Muscle of arm (tissue), 12 donors: Measurements from ENCODE around the gene CUTA. TPM values are rescaled to one million over a fixed set of nuclear protein-coding genes. Genes with fewer than 3 reads are reported as not detected.
"Not testable (repeated sequence)": the region's sequence is repeated elsewhere in the genome, so short reads cannot be mapped to it uniquely, and the experiment has no call there.

Experiments used
- DNase-seq: peaks from one replicate; pipeline ENCODE4 v3.0.0-alpha.2; 2013
- polyA plus RNA-seq, 12 donors: library from polyadenylated mRNA; unstranded; fragments of 120-200 nt; gene quantifications; one replicate each; pipeline ENCODE4 v1.2.1, GENCODE V29; 2013; ENCODE audit not compliant: insufficient read length in 12 of 12

CUTA gene
- polyA plus RNA-seq, 12 donors = 106 to 145 (median 118) TPM; not detected in 1

DNA sequence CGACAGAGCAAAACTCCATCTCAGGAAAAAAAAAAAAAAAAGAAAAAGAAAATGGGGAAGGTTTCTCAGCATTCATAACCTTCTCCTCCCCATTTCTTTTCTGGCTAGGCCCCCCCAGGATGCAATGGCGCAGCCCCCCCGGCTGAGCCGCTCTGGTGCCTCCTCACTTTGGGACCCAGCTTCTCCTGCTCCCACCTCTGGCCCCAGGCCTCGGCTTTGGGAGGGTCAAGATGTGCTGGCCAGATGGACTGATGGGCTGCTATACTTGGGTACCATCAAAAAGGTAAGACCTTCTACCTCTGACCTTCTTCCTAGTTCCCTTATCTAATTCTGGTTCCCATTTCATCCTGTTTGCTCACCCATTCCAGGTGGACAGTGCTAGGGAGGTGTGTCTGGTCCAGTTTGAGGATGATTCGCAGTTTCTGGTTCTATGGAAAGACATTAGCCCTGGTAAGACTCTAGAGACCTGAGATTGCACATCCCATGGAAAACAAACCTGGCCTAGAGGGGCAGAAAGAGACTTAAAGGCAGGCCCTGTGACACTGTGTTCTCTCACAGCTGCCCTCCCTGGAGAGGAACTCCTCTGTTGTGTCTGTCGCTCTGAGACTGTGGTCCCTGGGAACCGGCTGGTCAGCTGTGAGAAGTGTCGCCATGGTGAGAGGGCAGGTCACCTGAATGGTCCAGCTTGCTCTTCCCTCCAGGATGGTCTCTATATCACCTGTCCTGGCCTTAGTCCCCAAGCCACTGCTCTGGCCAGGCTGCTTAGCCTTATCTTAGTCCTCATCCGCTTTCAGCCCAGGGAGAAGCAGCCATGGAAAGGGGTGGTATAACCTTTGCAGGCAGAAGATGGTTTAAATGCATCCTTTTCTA is 5.5 kb downstream of the CUTA start:
- DNase-seq = no peak

DNA sequence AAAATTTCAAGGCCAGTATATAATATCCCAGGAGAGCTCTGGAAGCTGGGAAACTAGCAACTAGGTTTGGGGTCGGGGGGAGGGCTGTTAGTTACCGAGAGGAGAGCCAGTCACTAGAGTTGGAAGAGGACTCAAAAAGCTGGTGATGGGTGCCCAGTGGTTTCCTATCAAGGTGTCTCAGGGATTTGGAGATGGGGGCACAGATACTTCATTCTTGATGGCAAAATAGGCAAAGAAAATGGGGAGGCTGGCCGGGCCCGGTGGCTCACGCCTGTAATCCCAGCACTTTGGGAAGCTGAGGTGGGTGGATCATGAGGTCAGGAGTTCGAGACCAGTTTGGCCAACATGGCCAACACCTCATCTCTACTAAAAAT is 6.3 kb downstream of the CUTA start:
- no peak for DNase-seq

DNA sequence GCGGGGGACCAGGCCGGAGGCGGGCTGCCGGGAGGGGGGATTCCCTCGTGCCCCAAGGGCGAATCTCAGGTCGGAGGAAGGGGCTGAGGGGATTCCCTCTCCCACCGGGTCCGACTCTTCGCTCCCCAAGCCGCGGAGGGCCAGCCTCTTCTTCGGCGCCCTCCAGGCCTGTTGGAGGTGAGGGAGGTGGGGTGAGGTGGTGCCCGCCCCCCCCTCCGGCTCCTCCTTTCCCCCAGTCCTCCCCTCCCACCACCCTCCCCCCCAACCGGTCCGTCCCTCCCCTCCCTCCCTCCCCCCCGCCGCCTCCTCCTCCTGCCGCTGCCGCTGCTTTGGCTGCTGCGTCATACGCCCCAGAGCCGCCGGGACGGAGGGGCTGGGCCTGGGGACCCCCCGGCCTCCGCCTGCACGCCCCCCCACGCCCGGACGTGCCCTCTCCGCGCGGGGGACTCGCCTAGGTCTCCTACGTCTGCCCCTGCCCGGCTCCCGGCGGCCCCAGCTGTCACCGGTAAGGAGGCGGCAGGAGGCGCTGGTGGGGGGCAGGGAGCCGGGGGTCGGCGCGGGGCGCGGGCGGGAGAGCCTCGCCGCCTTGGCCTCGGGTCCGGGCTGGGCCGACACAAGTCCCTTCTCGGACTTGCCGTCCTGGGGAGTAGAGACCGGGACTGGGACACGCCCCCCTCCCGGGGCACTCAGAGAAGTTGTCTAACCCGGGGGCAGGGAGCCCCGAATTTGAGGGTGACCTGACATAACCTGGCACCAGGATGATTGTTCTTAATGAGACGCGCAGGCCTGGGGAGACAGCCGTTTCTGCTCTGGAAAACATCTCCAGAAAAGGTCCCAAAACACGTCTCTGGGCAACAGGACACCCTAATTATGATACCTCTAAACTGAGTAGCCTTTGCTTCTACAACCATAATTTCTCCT is 6.9 kb downstream of the CUTA start, which contains the start of gene PHF1:
Gene PHF1 (plus strand): TSS at position 304 of the 921 bp plus-strand sequence. CDS start 1,250 bp downstream, outside the sequence.
- no peak for DNase-seq

DNA sequence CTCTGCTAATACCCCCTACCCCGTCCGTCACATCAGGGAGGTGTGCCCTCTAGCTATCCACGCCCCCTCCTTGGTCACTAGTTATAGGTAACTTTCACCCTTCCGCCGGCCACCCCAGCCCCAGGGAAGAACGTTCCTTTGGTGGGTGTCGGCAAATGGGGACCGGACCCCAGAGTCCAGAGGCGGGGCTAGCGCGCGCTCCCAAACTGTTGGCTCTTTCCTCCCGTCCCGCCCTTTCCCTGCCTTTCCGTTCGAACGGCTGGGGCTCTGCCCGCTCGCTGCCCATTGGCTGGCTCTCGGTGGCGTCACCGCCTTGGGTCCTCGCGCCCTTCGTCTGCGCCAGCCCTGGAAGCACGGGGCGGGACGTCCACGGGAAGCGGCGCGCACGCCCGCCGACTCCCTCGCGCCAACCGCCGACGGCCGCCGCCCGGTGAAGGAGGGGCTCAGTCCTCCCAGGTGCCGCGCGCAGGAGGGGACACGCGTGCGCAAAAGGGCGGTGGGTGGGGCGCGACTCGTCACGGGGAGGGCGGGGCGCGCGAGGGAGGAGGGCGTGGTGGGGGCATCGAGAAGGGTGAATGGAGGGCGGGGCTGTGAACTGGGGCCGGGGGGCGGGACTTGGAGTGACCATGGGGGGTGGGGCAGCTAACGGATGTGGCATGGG is 7.7 kb downstream of the CUTA start:
- peak; percentile 96 for DNase-seq

DNA sequence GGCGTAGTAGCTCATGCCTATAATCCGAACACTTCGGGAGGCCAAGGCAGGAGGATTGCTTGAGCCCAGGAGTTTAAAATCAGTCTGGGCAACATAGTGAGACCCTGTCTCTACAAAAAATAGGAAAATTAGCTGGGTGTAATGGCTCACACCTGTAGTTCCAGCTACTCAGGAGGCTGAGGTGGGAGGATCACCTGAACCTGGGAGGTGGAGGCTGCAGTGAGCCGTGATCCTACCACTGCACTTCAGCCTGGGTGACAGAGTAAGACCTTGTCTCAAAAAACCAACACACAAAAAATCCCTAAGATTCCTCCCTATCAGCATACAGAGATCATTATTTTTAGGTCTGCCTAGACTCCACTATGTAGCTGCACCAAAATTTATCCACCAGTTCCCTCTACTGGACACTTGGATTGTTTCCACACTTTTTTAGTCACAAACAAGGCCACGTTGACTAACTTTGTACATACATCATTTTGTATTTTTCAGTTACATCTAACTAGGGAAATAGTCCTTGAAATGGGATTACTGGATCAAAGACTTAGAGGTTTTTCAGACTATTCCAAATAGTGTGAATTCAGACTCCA is 10.7 kb downstream of the CUTA start:
- DNase-seq = no peak

DNA sequence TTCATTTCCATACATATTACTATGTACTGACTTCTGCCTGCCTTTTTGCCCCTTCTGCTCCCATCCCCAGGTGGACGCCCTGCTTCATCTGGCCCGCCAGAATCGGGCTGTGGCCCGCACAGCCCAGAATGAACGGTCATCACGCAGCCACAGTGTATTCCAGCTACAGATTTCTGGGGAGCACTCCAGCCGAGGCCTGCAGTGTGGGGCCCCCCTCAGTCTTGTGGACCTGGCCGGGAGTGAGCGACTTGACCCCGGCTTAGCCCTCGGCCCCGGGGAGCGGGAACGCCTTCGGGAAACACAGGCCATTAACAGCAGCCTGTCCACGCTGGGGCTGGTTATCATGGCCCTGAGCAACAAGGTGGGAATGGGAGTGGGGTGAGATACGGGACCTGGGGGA is 11.8 kb downstream of the CUTA start:
- DNase-seq = no peak

DNA sequence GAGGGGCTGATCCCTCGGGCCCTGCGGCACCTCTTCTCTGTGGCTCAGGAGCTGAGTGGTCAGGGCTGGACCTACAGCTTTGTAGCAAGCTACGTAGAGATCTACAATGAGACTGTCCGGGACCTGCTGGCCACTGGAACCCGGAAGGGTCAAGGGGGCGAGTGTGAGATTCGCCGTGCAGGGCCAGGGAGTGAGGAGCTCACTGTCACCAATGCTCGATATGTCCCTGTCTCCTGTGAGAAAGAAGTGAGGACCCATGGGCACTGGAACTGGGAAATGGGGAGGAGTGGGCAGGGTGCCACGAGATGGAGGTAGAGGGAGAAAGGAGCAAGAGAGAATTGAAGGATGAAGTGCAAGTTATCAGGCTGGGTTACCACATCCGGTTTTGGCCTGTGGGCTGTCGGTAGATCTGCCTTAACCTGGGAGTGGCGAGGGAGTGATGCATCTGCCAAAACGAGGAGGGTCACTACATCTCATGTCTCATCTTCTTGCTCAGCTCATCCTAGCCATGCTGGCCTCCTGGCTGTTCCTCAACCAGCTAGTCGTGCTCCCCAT is 12.4 kb downstream of the CUTA start:
- no peak for DNase-seq

DNA sequence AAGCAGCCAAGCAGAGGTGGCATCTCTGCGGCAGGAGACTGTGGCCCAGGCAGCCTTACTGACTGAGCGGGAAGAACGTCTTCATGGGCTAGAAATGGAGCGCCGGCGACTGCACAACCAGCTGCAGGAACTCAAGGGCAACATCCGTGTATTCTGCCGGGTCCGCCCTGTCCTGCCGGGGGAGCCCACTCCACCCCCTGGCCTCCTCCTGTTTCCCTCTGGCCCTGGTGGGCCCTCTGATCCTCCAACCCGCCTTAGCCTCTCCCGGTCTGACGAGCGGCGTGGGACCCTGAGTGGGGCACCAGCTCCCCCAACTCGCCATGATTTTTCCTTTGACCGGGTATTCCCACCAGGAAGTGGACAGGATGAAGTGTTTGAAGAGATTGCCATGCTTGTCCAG is 13.0 kb downstream of the CUTA start:
- DNase-seq = no peak

DNA sequence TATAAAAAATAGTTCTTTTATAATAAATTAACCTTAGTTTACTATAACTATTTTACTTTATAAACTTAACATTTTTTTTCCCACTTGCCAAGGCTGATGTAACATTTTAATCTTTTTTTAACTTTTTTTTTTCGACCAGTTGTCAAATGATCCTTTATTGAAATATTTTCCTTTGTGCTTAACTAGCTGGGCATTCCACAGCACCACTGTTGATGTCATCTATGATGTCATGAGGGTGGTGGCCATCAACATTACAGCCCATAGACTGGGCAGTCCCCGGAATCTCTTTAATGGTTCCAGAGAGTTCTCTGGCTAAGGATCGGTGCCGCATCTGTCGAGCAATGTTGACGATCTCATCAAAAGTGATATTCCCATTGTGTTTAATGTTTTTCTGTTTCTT is 18.0 kb downstream of the CUTA start:
- DNase-seq = not testable (repeated sequence)

DNA sequence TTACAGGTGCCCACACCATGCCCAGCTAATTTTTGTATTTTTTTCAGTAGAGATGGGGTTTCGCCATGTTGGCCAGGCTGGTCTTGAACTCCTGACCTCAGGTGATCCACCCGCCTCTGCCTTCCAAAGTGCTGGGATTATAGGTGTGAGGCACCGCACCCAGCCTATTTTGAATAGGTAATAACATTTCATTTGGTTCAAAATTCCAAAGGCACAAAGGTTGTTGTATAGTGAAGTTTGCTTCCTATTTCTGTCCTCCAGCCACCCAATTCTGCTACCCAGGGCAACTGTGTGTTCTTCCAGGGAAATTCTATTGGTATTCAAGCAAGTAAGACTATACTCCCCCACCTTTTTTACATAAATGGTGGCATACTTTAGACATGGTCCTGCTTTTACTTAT is 19.3 kb downstream of the CUTA start:
- not testable (repeated sequence) for DNase-seq

DNA sequence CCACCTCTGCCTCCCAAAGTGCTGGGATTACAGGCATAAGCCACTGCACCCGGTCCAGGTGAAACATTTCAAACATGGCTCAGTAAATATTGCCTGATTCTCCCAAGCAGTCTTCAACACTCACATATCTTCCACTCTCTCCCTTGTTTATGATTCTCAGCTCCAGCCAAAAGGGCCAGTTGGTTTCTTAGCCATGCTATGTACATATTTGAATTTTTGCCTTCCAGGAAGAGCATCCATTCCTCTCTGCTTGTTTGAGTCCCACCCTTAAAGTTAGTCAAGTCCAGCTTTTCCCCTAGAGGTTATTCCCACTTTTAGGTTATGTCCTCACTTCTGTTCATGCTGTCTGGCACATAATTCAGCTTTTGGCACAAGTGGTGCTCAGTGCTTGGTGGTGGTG is 20.4 kb downstream of the CUTA start:
- DNase-seq = no peak

DNA sequence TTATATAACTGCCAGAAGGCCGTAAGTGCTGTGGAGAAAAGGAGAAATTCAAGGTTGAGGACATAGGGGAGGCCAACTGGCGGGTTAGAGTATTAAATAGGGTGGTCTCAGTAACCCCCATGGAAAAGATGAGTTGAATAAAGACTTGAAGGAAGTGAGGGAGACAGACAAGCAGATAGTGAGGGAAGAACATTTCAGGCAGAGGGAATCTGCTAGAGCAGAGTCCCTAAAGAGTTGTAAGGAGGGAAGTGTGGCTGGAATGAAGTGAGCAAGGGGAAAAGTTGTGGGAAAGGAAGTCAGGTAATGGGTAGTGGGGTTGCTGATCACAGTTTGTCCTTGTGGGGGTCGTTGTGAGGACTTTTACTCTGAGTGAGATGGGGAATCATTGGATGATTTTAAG is 24.9 kb downstream of the CUTA start:
- DNase-seq = no peak

DNA sequence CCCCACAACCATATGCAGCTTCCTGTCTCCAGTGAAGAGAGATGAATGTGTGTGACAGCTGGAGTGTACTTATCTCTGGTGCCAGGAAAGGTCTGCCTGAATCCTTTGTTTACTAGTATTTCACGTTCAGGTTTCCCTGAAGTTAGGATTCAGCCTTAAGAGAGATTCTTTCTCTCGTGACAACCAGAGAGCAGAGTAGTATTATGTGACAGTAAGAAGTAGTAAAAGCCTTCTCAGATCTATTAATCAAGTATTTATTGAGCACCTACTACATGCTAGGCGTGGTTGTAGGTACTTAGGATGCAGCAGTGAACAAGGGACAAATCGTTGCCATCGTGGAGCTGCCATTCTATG is 25.3 kb downstream of the CUTA start:
- no peak for DNase-seq

DNA sequence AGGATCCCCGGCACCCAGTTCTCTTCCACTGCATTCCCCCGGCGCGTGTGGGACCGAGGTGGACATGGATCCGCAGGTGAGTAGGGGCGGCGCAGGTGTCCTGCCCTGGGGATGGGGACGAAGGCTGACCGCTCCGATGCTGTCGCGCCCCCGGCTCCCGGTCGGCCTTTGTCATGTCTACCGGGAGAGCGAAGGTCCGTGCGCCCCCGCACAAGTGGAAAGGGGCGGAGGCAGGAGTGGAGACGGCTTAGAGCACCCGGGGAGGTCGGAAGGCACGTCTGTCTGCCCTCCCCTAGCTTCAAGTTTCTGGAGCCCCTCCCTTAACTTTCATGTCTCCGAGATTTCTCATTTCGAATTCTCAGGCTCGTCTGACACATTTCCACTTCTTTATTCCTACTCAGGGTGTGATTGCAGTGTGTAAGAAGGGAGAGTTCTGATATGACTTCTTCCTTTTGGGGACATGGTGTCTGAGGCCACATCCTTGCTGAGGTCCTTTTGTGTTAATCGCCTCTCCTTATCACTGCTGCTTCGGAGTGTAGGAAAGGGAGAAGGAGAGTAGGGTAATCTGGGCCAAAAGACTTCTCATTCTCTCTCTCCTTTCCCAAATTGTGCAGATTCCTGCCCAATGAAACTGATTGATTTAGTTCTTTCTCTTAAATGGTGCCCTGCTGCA is 25.8 kb downstream of the CUTA start:
- DNase-seq = no peak

DNA sequence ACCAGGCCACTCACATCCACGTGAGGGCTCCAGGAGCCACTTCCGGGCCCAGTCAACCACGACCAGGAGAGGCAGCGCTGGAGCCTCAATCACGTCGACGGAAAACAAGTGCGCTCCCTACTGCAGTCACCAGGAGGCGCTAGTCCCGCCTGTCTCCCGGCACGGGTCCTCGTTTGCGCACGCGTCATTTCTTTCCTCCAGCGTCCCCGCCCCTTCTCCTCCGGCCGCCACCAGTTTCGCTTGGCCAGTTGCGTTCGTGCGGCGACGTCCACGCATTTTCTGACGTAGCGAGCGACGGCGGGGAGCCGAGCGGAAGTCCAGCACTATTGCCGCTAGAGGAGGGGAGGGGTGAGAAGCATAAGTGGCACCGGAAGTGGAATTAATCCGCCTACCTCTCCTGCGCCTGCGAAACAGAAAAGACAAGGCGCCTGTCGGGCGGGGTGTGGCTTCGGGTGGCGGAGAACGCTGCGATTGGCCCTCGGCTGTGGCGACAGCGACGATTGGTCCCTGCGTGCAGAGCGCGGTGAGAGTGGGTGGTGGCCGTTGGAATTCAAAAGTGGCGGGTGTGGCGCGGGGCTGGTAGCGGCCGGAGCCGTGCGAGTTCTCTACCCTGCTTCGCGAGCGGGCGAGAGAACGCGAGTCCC is 26.5 kb downstream of the CUTA start, which contains the start of gene KIFC1:
Gene KIFC1 (plus strand): TSS at position 546 of the 644 bp plus-strand sequence. CDS start 163 bp downstream, outside the sequence.
- peak; percentile 99 for DNase-seq

DNA sequence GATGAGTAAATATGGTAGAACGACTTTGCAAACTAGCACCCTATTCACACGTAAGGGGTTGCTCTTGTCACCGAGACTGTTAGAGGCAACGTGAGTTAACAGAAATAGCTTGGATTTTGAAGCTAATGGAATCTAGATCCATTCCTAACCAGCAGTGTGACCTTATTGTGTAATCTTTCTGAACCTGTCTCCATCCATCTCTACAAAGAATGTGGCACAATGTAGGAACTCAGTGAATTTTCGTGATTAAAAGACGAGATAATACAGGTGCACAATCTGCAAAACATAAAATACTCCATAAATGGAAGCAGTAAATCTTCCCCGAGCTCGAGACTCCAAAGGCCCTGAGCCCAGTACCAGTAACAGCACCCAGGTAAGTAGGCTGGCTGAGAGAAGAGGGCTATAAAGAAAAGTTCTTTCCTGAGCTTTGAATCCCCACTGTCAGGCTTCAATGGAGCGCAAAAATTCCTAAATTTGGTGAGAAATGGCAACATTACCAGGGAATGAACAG is 27.1 kb downstream of the CUTA start:
- DNase-seq = no peak

DNA sequence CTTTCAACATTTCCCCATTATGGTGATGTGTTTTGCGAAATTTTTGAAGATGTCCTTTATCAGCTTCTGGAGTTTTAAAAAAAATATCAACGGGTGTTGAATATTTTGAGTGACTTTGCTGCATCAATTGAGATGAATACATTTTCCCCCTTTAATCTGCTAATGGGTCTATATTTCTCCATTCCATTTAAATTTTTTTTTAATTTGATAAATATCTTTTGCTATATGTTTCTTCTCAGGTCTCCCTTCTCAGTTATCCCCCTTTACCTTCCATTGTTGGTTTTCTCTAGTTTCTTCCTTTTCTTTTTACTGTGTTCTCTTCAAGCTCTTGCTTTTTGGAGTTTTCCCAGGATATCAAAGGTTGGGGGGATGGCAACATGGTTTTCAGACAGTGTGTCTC is 27.7 kb downstream of the CUTA start:
- DNase-seq = no peak

DNA sequence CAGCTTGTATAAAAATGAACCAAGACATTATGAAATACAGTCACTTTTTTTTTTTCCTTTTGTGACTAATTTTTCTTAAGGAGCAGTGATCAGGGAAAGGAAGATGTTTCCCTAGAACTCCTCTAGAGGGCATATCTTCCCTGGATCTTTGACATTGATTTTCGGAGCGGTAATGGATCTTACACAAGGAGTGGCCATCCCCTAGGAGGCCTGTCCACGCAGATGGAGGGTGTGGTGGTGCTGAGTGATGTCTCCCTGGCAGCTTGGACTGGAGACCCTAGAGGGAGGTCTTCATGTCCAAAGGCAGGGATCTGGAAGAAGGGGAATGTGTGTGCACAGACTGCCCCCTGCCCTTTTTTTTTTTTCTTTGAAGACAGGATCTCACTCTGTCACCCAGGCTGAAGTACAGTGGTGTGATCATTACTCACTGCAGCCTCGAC is 33.3 kb downstream of the CUTA start:
- no peak for DNase-seq

DNA sequence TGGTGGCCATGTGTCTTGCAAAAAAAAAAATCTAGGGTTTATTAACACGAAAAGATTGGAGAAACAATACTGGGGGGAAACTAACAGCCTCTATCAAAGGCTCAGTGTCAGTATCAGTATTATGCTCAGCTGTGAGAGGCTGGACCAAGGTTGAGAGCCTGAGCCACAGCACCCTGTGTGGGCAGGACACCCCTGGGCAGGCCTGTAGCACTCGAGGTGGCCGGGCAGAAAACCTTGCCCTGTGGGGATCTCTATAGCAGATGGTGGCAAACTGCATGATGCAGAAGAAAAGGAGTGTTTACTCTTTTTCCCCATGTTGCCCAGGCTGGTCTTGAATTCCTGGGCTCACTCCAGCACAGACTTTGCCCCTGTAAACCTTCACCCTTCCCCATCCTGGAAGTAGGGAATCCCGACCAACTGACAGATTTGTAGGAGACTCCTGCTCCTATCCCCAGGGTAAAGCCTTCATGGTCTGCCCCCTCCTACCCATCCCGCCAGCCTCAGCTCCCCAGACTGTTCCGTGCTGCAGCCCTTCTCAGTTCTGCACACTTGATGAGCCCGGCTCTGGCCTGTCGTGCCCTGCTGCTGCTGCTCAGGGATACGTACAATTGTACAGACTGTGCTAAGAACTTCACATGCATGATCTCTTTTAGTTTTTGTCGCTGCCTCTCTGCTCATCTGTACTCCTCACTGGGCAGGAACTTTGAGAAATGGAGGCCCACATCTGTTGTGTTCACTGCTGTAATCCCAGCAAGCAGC is 34.3 kb downstream of the CUTA start:
- no peak for DNase-seq
